HG02870 (cell line): ENCODE measurements around the gene CORO7.
A peak's percentile ranks its signal among the peaks of the same experiment; 100 is the strongest.
"Not testable (repeated sequence)": the region's sequence is repeated elsewhere in the genome, so short reads cannot be mapped to it uniquely, and the experiment has no call there.

Source experiments
- ATAC-seq: cut with Tn5 transposase; IDR thresholded peaks from one replicate; pipeline ENCODE4 v1.9.1; 2021; ENCODE audit warnings: mild to moderate bottlenecking, moderate library complexity; ENCODE audit not compliant: unreplicated experiment

The CORO7 gene

DNA sequence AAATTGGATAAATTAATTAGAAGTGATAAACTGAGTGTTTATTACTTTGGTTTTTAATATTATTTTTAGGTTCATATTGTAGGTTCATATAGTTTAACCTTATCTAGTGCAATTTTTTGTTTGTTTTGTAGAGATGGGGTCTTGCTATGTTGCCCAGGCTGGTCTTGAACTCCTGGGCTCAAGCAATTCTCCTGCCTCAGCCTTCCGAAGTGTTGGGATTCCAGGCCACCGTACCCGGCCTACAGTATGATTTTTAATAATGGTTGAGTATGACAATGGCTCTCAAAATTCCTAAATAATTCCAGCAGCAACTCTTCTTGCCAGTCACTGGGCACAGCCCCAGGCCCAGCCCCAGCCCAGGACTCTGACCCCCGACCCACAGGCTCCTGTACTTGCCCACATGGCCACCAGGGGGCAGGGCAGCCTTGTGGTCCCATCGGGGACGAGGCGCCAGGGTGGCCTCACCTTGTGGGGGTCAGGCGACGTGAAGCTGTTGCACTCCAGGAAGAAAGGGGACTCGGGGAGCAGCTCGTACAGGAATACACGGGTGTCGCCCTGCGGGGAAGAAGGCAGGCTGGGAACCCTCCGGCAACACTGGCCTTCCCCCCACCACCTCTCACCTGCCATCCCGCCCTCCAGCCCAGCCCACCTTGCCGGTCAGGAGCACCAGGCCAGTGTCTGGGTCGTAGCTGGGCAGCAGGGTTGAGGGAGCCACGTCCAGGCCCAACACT is 57.4 kb downstream of the CORO7 start:
- ATAC-seq, result no peak

- no peak for ATAC-seq
Observed at GRCh38 chr16:4358236-4358635, 58.2 kb downstream of the CORO7 start.

- no peak for ATAC-seq
Observed at GRCh38 chr16:4356820-4357219, 59.6 kb downstream of the CORO7 start.

DNA sequence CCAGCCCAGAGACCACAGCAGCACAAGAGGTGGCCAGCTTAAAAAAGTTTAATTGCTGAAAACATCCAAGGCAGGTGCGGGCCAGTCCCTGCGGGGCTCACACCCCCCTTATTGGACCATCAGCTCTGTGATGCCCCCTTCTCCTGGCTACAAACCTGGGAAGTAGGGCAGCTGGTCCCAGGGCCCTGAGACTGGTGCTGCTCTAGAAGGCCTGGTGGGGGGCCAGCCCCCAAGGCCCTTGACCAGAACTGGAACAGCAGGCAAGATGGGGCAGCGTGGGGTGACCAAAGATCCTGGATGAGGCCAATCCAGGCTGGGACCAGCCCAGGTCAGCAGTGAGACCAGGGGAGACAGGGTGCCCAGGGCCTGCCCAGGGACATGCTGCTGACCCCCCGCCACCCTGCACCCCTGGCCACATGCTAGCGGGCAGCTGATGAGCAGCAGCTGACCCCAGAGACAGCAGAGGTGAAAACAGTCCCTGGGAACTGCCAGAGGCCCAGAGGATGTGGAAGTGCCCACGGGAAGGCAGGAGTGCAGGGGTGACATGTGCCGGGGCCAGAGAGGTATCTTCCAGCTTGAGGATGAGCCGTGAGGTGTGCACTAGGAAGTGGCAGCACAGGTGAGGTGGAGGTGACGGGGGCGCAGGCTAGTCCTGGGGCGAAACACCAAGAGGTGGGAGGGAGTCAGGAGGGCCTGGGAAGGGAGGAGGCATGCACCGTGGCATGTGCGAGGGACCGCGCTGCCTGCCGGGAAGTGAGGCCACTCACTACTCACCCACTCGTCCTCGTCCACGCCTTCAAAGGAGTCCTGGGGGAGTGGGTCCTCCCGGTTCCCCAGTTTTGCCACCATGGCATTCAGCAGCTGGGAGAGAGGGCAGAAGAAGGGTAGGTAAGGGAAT is 61.6 kb downstream of the CORO7 start:
- ATAC-seq, result no peak

DNA sequence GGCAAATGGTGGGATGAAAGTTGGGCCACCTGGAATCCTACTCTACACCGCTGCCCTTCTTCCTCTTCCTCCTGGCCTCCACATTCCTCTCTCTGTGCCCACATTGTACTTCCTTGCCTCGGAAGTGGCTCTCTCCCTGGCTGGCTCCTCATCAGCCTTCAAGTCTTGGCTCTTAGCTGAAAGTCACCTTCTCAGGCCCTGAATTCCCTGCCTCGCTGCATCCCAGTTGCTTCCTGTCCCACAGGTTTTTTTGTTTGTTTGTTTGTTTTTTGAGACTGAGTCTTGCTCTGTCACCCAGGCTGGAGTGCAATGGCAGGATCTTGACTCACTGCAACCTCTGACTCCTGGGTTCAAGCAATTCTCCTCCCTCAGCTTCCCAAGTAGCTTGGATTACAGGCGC is 62.7 kb downstream of the CORO7 start:
- no peak for ATAC-seq

DNA sequence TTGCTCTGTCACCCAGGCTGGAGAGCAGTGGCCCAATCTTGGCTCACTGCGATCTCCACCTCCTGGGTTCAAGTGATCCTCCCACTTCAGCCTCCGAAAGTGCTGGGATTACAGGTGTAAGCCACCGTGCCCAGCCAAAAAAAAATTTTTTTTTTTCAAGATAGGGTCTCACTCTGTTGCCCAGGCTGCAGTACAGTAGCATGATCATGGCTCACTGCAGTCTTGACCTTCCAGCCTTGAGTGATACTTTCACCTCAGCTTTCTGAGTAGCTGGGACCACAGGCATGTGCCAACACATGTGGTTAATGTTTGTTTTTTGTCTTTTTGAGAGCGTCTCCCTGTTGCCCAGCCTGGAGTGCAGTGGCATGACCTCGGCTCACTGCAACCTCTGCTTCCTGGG is 63.6 kb downstream of the CORO7 start:
- ATAC-seq, result no peak

- ATAC-seq, result no peak
Observed at GRCh38 chr16:4351880-4352279, 64.5 kb downstream of the CORO7 start.

DNA sequence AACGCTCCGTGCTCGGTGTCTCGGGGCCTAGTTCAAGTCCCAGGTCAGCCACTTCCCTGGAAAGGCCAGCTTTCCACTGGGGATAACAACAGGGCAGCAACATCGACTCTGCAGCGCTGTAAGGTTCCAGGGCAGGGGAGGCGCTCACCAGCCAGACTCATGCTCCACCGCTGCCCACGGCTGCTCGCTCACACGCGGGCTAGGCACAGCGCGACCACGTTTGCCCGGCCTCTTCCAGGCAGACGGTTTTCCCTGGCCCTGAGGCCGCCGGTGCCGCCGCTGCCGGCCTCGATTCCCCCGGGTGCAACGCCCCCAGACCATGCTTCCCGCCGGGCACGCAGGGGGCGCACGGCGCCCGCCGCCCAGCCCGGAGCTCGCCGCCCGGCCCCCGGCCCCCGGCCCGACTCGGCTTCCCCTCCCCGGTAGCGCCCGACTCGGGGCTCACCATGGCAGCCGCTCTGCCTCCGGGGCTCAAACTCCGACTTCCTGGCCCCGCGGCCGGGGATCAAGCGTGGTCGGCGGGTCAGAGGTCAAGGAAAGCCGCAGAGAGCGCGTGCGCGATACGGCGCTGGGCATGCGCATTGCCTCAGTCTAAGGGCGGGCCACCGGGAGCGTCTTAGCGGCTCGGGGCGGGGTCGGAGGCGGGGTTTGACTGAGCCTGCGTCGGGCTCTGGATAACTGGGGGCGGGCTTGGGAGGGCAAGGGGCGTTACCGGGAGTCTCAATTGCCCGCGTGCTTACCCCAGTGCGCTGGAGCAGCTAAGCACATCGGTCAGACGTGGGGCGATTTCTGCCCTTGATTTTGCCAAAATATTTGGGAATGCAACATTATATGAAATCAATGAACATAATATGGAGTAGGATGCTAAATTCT is 65.4 kb downstream of the CORO7 start, which contains the start of gene PAM16:
Gene PAM16 (minus strand): TSS at position 535 of the 873 bp plus-strand sequence. CDS start 87 bp downstream, at position 448.
- peak; percentile 83 for ATAC-seq

DNA sequence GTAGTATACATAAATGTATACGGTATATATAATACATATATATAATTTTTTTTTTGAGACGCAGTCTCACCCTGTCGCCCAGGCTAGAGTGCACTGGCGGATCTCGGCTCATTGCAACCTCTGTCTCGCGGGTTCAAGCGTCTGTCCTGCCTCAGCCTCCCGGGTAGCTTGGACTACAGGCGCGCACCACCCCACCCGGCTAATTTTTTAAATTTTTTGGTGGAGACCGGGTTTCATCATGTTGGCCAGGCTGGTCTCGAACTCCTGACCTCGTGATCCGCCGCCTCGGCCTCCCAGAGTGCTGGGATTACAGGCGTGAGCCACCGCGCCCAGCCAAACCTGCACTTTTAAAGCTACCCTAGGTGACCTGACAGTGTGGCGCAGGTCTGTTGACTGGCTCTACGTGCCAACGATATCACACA is 66.0 kb downstream of the CORO7 start:
- ATAC-seq, result no peak

GRCh38 chr16:4349332-4349731 is 67.1 kb downstream of the CORO7 start:
- no peak for ATAC-seq

- ATAC-seq, result no peak
Observed at GRCh38 chr16:4347765-4348509, 68.5 kb downstream of the CORO7 start.

DNA sequence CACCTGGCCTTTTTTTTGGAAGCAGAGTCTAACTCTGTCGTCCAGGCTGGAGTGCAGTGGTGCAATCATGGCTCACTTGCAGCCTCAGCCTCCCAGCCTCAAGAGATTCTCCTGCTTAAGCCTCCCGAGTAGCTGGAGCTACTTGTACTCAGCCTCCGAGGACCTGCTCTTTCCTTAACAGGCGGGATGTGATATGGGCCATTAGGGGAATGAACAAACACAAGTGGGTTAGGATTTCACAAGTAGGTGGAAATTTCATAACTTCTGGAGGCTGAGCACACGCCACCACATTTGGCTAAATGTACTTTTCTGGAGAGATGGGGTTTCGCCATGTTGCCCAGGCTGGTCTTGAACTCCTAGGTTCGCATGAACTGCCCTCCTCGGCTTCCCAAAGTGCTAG is 69.4 kb downstream of the CORO7 start:
- ATAC-seq, result no peak

GRCh38 chr16:4345836-4346781 is 70.3 kb downstream of the CORO7 start:
- no peak for ATAC-seq

DNA sequence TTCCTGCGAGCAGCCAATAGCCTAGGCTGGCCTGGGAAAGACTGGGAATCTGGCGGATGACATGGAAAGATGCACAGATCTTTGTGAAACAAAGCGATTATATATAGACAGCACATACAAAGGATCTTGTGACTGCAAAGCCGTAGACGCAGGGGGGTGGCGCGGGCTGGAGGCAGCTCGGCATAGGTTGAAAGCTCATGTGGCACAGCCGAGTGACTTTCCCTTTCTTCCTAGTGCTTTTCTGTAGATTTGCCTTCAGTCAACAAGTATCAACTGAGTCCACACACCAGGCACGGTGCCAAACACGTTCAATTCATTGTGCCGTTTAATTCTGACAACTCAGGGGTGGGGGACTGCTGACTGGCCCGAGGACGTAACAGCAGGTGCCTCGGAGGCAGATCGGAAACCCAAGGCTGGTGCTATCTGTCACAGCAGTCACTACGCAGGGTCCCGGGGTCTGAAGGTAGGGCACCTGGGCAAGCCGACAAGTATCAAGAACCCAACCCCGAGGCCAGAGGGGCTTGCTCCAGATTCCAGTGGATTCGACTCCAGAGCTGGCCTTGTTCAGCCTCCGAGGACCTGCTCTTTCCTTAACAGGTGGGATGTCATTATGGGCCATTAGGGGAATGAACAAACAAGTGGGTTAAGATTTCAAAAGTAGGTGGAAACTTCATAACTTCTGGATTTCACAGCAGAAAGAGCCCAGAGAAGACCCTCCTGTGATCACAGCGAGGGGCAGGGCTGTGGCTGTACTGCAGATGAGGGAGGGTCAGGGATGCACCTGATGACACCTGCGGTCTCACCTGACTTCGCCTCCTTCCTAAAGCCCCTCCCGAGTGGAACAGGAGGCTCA is 71.2 kb downstream of the CORO7 start:
- no peak for ATAC-seq

GRCh38 chr16:4344300-4344982 is 72.0 kb downstream of the CORO7 start:
- not testable (repeated sequence) for ATAC-seq

DNA sequence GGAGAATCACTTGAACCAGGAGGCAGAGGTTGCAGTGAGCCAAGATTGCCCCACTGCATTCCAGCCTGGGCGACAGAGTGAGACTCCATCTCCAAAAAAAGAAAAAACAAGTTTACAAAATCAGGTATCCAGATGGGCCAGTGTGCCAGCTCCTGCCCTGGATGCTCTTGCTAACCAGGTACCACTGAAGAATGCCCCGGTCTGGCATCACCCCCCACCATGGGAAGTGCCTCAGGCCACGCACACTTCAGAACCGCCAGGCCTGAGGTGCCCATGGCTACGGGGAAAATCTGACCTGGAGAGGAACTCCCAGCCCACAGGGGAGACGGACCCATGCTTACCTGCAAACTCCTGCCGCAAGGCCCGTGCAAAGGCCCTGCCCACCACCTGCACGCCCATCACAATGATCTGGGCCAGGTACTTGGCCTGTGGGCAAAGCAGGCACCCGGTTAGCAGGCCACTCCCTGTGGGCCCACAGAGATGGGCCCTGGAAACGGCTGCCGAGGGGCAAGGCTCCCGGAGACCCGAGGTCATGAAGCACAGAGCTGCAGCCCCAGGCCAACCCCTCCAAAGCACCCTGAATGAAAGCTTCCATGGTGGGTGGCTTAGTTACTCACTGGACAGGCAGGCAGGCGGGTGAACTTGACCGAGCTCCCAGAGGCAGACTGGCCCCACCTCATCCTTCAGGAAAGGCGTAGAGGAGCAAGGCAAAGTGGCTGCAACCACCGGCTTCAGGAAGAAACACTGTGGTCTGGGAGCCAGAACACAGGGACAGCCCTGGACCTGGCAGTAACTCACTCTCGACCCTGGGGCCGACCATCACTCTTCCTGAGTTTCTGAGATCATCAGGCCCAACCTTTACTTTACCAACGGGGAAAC is 73.3 kb downstream of the CORO7 start:
- no peak for ATAC-seq

GRCh38 chr16:4341250-4341649 is 75.1 kb downstream of the CORO7 start:
- no peak for ATAC-seq
